SK-N-SH treated with all-trans-retinoic acid at 6 μM for 48 hours (cell line): ENCODE measurements around the gene KIF6.

Source experiments
- ARNTL ChIP-seq: fragments of 450-650 bp; formaldehyde crosslinking; IDR thresholded peaks from 2 replicates; pipeline ENCODE4 v1.5.0; 2020; ENCODE audit warnings: low read depth, mild to moderate bottlenecking, moderate library complexity, borderline replicate concordance
- CREB5 ChIP-seq: fragments of 250-450 bp; sonication (Bioruptor Pico); IDR thresholded peaks from 2 replicates; pipeline ENCODE4 v1.5.1; 2020; ENCODE audit warnings: low read depth, mild to moderate bottlenecking, moderate library complexity
- CSDC2 ChIP-seq: fragments of 250-450 bp; sonication (Bioruptor Pico); IDR thresholded peaks from 2 replicates; pipeline ENCODE4 v1.5.0; 2020; ENCODE audit warnings: mild to moderate bottlenecking, moderate library complexity
- CSRNP3 ChIP-seq: fragments of 250-450 bp; sonication (Bioruptor Pico); IDR thresholded peaks from 2 replicates; pipeline ENCODE4 v1.5.1; 2021; ENCODE audit warnings: mild to moderate bottlenecking, moderate library complexity
- ESRRG ChIP-seq: fragments of 250-450 bp; sonication (Bioruptor Pico); IDR thresholded peaks from 2 replicates; pipeline ENCODE4 v1.6.1; 2021; ENCODE audit warnings: mild to moderate bottlenecking
- GLIS3 ChIP-seq: fragments of 250-450 bp; sonication (Bioruptor Pico); IDR thresholded peaks from 2 replicates; pipeline ENCODE4 v1.5.0; 2020; ENCODE audit warnings: mild to moderate bottlenecking, moderate library complexity
- ISL1 ChIP-seq: fragments of 250-450 bp; sonication (Bioruptor Pico); IDR thresholded peaks from 2 replicates; pipeline ENCODE4 v2.1.2; 2022; ENCODE audit warnings: mild to moderate bottlenecking, moderate library complexity
- PATZ1 ChIP-seq: fragments of 250-450 bp; sonication (Bioruptor Pico); IDR thresholded peaks from 2 replicates; pipeline ENCODE4 v1.8.0; 2020; ENCODE audit warnings: mild to moderate bottlenecking, moderate library complexity, borderline replicate concordance
- POU6F1 ChIP-seq: fragments of 250-450 bp; sonication (Bioruptor Pico); IDR thresholded peaks from 2 replicates; pipeline ENCODE4 v1.8.0; 2021; ENCODE audit warnings: low read depth, mild to moderate bottlenecking, moderate library complexity, borderline replicate concordance
- RARB ChIP-seq: fragments of 250-450 bp; sonication (Bioruptor Pico); IDR thresholded peaks from 2 replicates; pipeline ENCODE4 v1.8.0; 2021; ENCODE audit warnings: mild to moderate bottlenecking, moderate library complexity
- ZC3H10 ChIP-seq: fragments of 250-450 bp; sonication (Bioruptor Pico); IDR thresholded peaks from 2 replicates; pipeline ENCODE4 v1.5.1; 2021; ENCODE audit warnings: mild to moderate bottlenecking, moderate library complexity
- ZFP30 ChIP-seq: fragments of 450-650 bp; formaldehyde crosslinking; IDR thresholded peaks from 2 replicates; pipeline ENCODE4 v1.5.0; 2022; ENCODE audit warnings: mild to moderate bottlenecking, moderate library complexity
- ZNF8 ChIP-seq: fragments of 450-650 bp; formaldehyde crosslinking; IDR thresholded peaks from 2 replicates; pipeline ENCODE4 v1.5.0; 2020; ENCODE audit warnings: mild to moderate bottlenecking, moderate library complexity

GRCh38 chr6:39422238-39422637 is 303.0 kb downstream of the KIF6 start:
- TF ChIP-seq RARB: no peak
- no peak for TF ChIP-seq PATZ1 (CRISPR knock-in tag)
- TF ChIP-seq GLIS3: no peak
- no peak for TF ChIP-seq ZNF8 (CRISPR knock-in tag)
- TF ChIP-seq ARNTL: no peak
- TF ChIP-seq CSDC2 (CRISPR knock-in tag): no peak
- TF ChIP-seq ZC3H10 (CRISPR knock-in tag): no peak
- no peak for TF ChIP-seq POU6F1 (CRISPR knock-in tag)
- TF ChIP-seq ZFP30 (CRISPR knock-in tag): no peak
- TF ChIP-seq ISL1 (CRISPR knock-in tag): no peak
- TF ChIP-seq CSRNP3: no peak
- TF ChIP-seq ESRRG (CRISPR knock-in tag): no peak
- TF ChIP-seq CREB5 (CRISPR knock-in tag): no peak
